ENCODE data around the gene TXNRD3.
A peak's percentile ranks its signal among the peaks of the same experiment; 100 is the strongest.

Gene TXNRD3

GRCh38 chr3:126617571-126617970, 37.4 kb downstream of the TXNRD3 start:
- H3K4me3 ChIP-seq (ENCODE audit: control insufficient read depth, low read depth, low read length): no peak overlapping the region
- no peak for DNase-seq (ENCODE audit: low read depth)
- TF ChIP-seq CTCF (IDR thresholded peaks at IDR 0.05; ENCODE audit: control insufficient read depth, insufficient read depth, low read depth, low read length, missing control alignments): no peak

GRCh38 chr3:126616931-126617330, 38.0 kb downstream of the TXNRD3 start:
- no peak overlapping the region for H3K4me3 ChIP-seq (ENCODE audit: control insufficient read depth, low read depth, low read length)
- TF ChIP-seq CTCF (IDR thresholded peaks at IDR 0.05; ENCODE audit: control insufficient read depth, insufficient read depth, low read depth, low read length, missing control alignments): no peak
- DNase-seq (ENCODE audit: low read depth): no peak

- no peak for TF ChIP-seq CTCF (IDR thresholded peaks at IDR 0.05; ENCODE audit: control insufficient read depth, insufficient read depth, low read depth, low read length, missing control alignments)
- DNase-seq (ENCODE audit: low read depth): no peak
- no peak overlapping the region for H3K4me3 ChIP-seq (ENCODE audit: control insufficient read depth, low read depth, low read length)
Measured at GRCh38 chr3:126613479-126614188, 41.3 kb downstream of the TXNRD3 start.

GRCh38 chr3:126612479-126613205, 42.3 kb downstream of the TXNRD3 start:
- no peak for DNase-seq (ENCODE audit: low read depth)
- H3K4me3 ChIP-seq (ENCODE audit: control insufficient read depth, low read depth, low read length): no peak overlapping the region
- no peak for TF ChIP-seq CTCF (IDR thresholded peaks at IDR 0.05; ENCODE audit: control insufficient read depth, insufficient read depth, low read depth, low read length, missing control alignments)

- no peak for TF ChIP-seq CTCF (IDR thresholded peaks at IDR 0.05; ENCODE audit: control insufficient read depth, insufficient read depth, low read depth, low read length, missing control alignments)
- no peak for DNase-seq (ENCODE audit: low read depth)
- no peak overlapping the region for H3K4me3 ChIP-seq (ENCODE audit: control insufficient read depth, low read depth, low read length)
Measured at GRCh38 chr3:126609909-126610308, 45.0 kb downstream of the TXNRD3 start.

GRCh38 chr3:126607214-126607908, 47.6 kb downstream of the TXNRD3 start:
- no peak overlapping the region for H3K4me3 ChIP-seq (ENCODE audit: control insufficient read depth, low read depth, low read length)
- TF ChIP-seq CTCF (IDR thresholded peaks at IDR 0.05; ENCODE audit: control insufficient read depth, insufficient read depth, low read depth, low read length, missing control alignments): no peak
- DNase-seq (ENCODE audit: low read depth): peak; percentile 14

Data from AG09309 (cell line).